GM12891 (cell line): ENCODE results near the gene MRTFB.

Source experiments
- POLR2A ChIP-seq: IDR thresholded peaks from 2 replicates; pipeline ENCODE4 v1.6.1; 2011; ENCODE audit warnings: low read depth, low read length, control low read depth
- POLR2AphosphoS5 ChIP-seq: IDR thresholded peaks from 2 replicates; pipeline ENCODE4 v1.6.1; 2011; ENCODE audit warnings: low read depth, low read length, control low read depth
- POU2F2 ChIP-seq: IDR thresholded peaks from 2 replicates; pipeline ENCODE4 v1.6.1; 2011; ENCODE audit warnings: low read depth, mild to moderate bottlenecking, control low read depth, low read length, moderate library complexity

GRCh38 chr16:14172200-14172809 is 101.2 kb downstream of the MRTFB start:
- no peak for TF ChIP-seq POLR2A
- TF ChIP-seq POLR2AphosphoS5 = no peak
- no peak for TF ChIP-seq POU2F2
